Raji (cell line): ENCODE results near the gene HIVEP2.

Source experiments
- POLR2A ChIP-seq: IDR thresholded peaks from 2 replicates; pipeline ENCODE4 v1.6.1; 2011; ENCODE audit warnings: low read depth, low read length, control low read depth; ENCODE audit not compliant: insufficient read depth

HIVEP2 gene

DNA sequence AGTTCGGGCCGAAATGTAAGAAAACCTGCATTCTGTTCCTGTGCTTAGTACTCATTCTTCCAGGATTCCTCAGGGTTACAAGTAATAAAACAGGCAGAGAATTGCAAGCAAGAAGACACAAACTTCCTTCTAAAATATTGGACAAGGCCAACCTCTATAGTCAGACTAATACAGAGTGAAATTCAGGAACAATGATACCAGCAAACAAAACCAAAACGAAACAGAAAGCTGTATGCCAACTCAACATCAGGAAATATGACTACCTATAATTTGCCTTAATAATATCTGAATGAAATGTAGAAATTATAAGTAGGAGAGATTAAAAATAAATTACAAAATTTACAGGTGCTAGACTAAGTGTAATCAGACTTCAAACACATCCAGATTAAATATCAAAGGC lies 238.8 kb downstream of the HIVEP2 start:
- TF ChIP-seq POLR2A: no peak

DNA sequence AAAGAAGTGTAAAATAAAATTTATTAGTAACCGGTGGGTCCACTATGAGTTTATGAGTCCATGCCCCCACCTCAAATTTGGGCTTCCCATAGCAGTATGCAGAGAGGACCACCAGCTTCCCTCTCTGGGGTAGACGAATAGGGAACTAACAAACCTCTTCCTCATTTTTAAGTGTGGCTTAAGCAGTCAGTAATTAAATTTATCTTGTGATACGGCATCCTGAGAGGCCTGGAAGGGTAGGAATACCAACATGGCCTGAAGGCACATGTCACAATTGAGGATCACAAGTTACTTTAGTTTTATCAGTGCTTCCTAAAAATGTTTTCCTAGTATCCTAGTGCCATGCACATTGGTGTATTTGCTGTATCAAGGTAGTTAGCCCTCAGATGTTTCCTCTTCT lies 239.9 kb downstream of the HIVEP2 start:
- TF ChIP-seq POLR2A: no peak

- no peak for TF ChIP-seq POLR2A
These were observed 242.2 kb downstream of the HIVEP2 start for GRCh38 chr6:142702501-142703460.
